HG03558 (cell line): ENCODE data around the gene LRRC8D.
"Not testable (repeated sequence)": the region's sequence is repeated elsewhere in the genome, so short reads cannot be mapped to it uniquely, and the experiment has no call there.

Experiments used
- ATAC-seq: cut with Tn5 transposase; IDR thresholded peaks from one replicate; pipeline ENCODE4 v1.9.1; 2021; ENCODE audit warnings: moderate number of reproducible peaks; ENCODE audit not compliant: unreplicated experiment; ENCODE audit errors: extremely low read depth

Gene LRRC8D

GRCh38 chr1:89975540-89976125, 154.8 kb downstream of the LRRC8D start:
- ATAC-seq: no peak

- ATAC-seq: no peak
Measured at GRCh38 chr1:89978755-89979154, 157.9 kb downstream of the LRRC8D start.

GRCh38 chr1:89980605-89981004, 159.8 kb downstream of the LRRC8D start:
- no peak for ATAC-seq

- not testable (repeated sequence) for ATAC-seq
Measured at GRCh38 chr1:89982846-89983245, 162.0 kb downstream of the LRRC8D start.

- not testable (repeated sequence) for ATAC-seq
Measured at GRCh38 chr1:89984564-89985116, 163.8 kb downstream of the LRRC8D start.

- ATAC-seq: no peak
Measured at GRCh38 chr1:89986020-89986419, 165.2 kb downstream of the LRRC8D start.
